IMR-90 (cell line): ENCODE measurements around the gene ZNF813. TPM values are rescaled to one million over a fixed set of nuclear protein-coding genes. Genes with fewer than 3 reads are reported as not detected.

ENCODE experiments used
- ATAC-seq: fragments of 200-7000 bp; cut with Tn5 transposase; 2 replicates; pipeline ENCODE4 v1.9.1; 2020; ENCODE audit warnings: low read depth, mild to moderate bottlenecking, moderate library complexity
- BruUV-seq: library from RNA; stranded (reverse); fragments of 400-500 nt; replicated peaks from 2 replicates; lab custom pipeline; 2021; lab: Mats Ljungman, UMichigan
- CTCF ChIA-PET: fragments of 300-600 bp; formaldehyde crosslinking; extraction: SDS; loops from one replicate; lab custom pipeline; 2021; ENCODE audit warnings: antibody characterized with exemption; lab: Yijun Ruan, JAX
- POLR2A ChIA-PET: fragments of 300-600 bp; sonication (Branson Sonifier 250); formaldehyde crosslinking; loops from one replicate; lab custom pipeline; 2022; ENCODE audit warnings: antibody characterized with exemption; ENCODE audit not compliant: unreplicated experiment; lab: Charles Lee
- DNase-seq: peaks from one replicate; pipeline ENCODE4 v3.0.0; 2013
- H2AFZ ChIP-seq: replicated peaks from 2 replicates; pipeline ENCODE3; 2013; ENCODE audit warnings: low read length, mild to moderate bottlenecking; ENCODE audit not compliant: poor library complexity
- H2AK5ac ChIP-seq: 2 replicates; pipeline ENCODE4 v1.6.1; 2013; ENCODE audit warnings: low read depth, low read length, inconsistent platforms
- H2AK9ac ChIP-seq: replicated peaks from 2 replicates; pipeline ENCODE3; 2013; ENCODE audit warnings: mild to moderate bottlenecking, low read depth, low read length, moderate library complexity; ENCODE audit not compliant: poor library complexity
- H2BK120ac ChIP-seq: 2 replicates; pipeline ENCODE4 v1.6.1; 2013; ENCODE audit warnings: low read depth, low read length, inconsistent platforms
- H2BK15ac ChIP-seq: 3 replicates; pipeline ENCODE4 v1.6.1; 2013; ENCODE audit warnings: low read depth, low read length, inconsistent platforms
- H2BK20ac ChIP-seq: 2 replicates; pipeline ENCODE4 v1.6.1; 2013; ENCODE audit warnings: low read depth, mild to moderate bottlenecking, inconsistent platforms, low read length, moderate library complexity
- H2BK5ac ChIP-seq: 2 replicates; pipeline ENCODE4 v1.6.1; 2013; ENCODE audit warnings: mild to moderate bottlenecking, low read depth, low read length, inconsistent platforms; ENCODE audit not compliant: poor library complexity, severe bottlenecking
- H3K14ac ChIP-seq: replicated peaks from 2 replicates; pipeline ENCODE4 v1.6.1; 2013; ENCODE audit warnings: low read depth, low read length, inconsistent platforms
- H3K18ac ChIP-seq: 2 replicates; pipeline ENCODE4 v1.6.1; 2013; ENCODE audit warnings: low read depth, low read length, control low read depth
- H3K23ac ChIP-seq: 2 replicates; pipeline ENCODE4 v1.6.1; 2013; ENCODE audit warnings: low read depth, low read length, inconsistent platforms
- H3K27ac ChIP-seq: 2 replicates; pipeline ENCODE4 v1.5.1; 2013; ENCODE audit warnings: mild to moderate bottlenecking, control low read depth, low read length; ENCODE audit not compliant: insufficient read depth
- H3K27me3 ChIP-seq: 2 replicates; pipeline ENCODE4 v1.6.1; 2013; ENCODE audit warnings: low read length; ENCODE audit not compliant: control insufficient read depth, insufficient read depth
- H3K36me3 ChIP-seq: 2 replicates; pipeline ENCODE4 v1.6.1; 2013; ENCODE audit warnings: low read length, mixed read lengths; ENCODE audit not compliant: control insufficient read depth, insufficient read depth
- H3K4ac ChIP-seq: 2 replicates; pipeline ENCODE4 v1.6.1; 2013; ENCODE audit warnings: low read depth, low read length, inconsistent platforms
- H3K4me1 ChIP-seq: 2 replicates; pipeline ENCODE4 v1.6.1; 2013; ENCODE audit warnings: low read length, mixed read lengths; ENCODE audit not compliant: control insufficient read depth, insufficient read depth
- H3K4me2 ChIP-seq: 2 replicates; pipeline ENCODE4 v1.6.1; 2013; ENCODE audit warnings: low read depth, mild to moderate bottlenecking, control low read depth, low read length, moderate library complexity
- H3K4me3 ChIP-seq: 2 replicates; pipeline ENCODE4 v1.5.1; 2013; ENCODE audit warnings: low read depth, mild to moderate bottlenecking, control low read depth, low read length, moderate library complexity; ENCODE audit not compliant: insufficient read depth
- H3K56ac ChIP-seq: 2 replicates; pipeline ENCODE4 v1.6.1; 2013; ENCODE audit warnings: low read length, inconsistent platforms; ENCODE audit not compliant: insufficient read depth; ENCODE audit errors: extremely low read depth
- H3K79me1 ChIP-seq, 2 experiments: 2 replicates each; pipeline ENCODE4 v1.6.1; 2013; ENCODE audit warnings: low read length in 2 of 2, inconsistent platforms in 1 of 2, low read depth in 1 of 2
- H3K9ac ChIP-seq: 2 replicates; pipeline ENCODE4 v1.6.1; 2013; ENCODE audit warnings: low read depth, low read length, control low read depth
- H3K9me1 ChIP-seq: 2 replicates; pipeline ENCODE4 v1.6.1; 2013; ENCODE audit warnings: low read length, inconsistent platforms; ENCODE audit not compliant: insufficient read depth
- H3K9me3 ChIP-seq: 2 replicates; pipeline ENCODE4 v1.6.1; 2013; ENCODE audit warnings: low read length; ENCODE audit not compliant: control insufficient read depth, insufficient read depth
- H4K20me1 ChIP-seq: 2 replicates; pipeline ENCODE4 v1.6.1; 2013; ENCODE audit warnings: low read length, inconsistent platforms; ENCODE audit not compliant: insufficient read depth
- H4K5ac ChIP-seq: 2 replicates; pipeline ENCODE4 v1.6.1; 2013; ENCODE audit warnings: mild to moderate bottlenecking, low read depth, low read length, control low read depth
- H4K8ac ChIP-seq, 2 experiments: 2 replicates each; pipeline ENCODE4 v1.6.1; 2013; ENCODE audit warnings: low read depth in 2 of 2, low read length in 2 of 2, control low read depth in 1 of 2, inconsistent platforms in 1 of 2
- H4K91ac ChIP-seq: 2 replicates; pipeline ENCODE4 v1.6.1; 2013; ENCODE audit warnings: low read depth, low read length, inconsistent platforms; ENCODE audit not compliant: insufficient read depth
- BHLHE40 ChIP-seq: fragments of 150-350 bp; IDR thresholded peaks from 2 replicates; pipeline ENCODE4 v1.6.1; 2016; ENCODE audit warnings: mild to moderate bottlenecking, low read depth, low read length
- CEBPB ChIP-seq: IDR thresholded peaks from 2 replicates; pipeline ENCODE4 v1.6.1; 2012; ENCODE audit warnings: low read depth, low read length, improper control_type of control experiment
- CHD1 ChIP-seq: IDR thresholded peaks from 2 replicates; pipeline ENCODE4 v1.6.1; 2012; ENCODE audit warnings: low read depth, low read length, improper control_type of control experiment
- FOS ChIP-seq: fragments of 150-350 bp; IDR thresholded peaks from 2 replicates; pipeline ENCODE4 v1.6.1; 2016; ENCODE audit warnings: low read depth, low read length
- MAFK ChIP-seq: IDR thresholded peaks from 2 replicates; pipeline ENCODE4 v1.6.1; 2012; ENCODE audit warnings: low read depth, low read length, improper control_type of control experiment
- MAZ ChIP-seq: IDR thresholded peaks from 2 replicates; pipeline ENCODE4 v1.6.1; 2012; ENCODE audit warnings: low read depth, mild to moderate bottlenecking, low read length, improper control_type of control experiment, moderate library complexity, borderline replicate concordance
- MXI1 ChIP-seq: IDR thresholded peaks from 2 replicates; pipeline ENCODE4 v1.6.1; 2012; ENCODE audit warnings: low read depth, mild to moderate bottlenecking, low read length, moderate library complexity, borderline replicate concordance
- NFE2L2 ChIP-seq: fragments of 150-350 bp; IDR thresholded peaks from 2 replicates; pipeline ENCODE4 v1.6.1; 2016; ENCODE audit warnings: low read depth, mild to moderate bottlenecking, low read length
- POLR2A ChIP-seq: IDR thresholded peaks from 2 replicates; pipeline ENCODE4 v1.6.1; 2012; ENCODE audit warnings: mild to moderate bottlenecking, low read depth, low read length
- RAD21 ChIP-seq: IDR thresholded peaks from 2 replicates; pipeline ENCODE4 v1.6.1; 2012; ENCODE audit warnings: low read length, improper control_type of control experiment
- RCOR1 ChIP-seq: IDR thresholded peaks from 2 replicates; pipeline ENCODE4 v1.6.1; 2012; ENCODE audit warnings: mild to moderate bottlenecking, low read length, improper control_type of control experiment; ENCODE audit not compliant: insufficient replicate concordance
- RFX5 ChIP-seq: IDR thresholded peaks from 2 replicates; pipeline ENCODE4 v1.8.0; 2012; ENCODE audit warnings: low read depth, mild to moderate bottlenecking, low read length, moderate library complexity
- SMC3 ChIP-seq: fragments of 150-350 bp; IDR thresholded peaks from 2 replicates; pipeline ENCODE4 v1.6.1; 2016; ENCODE audit warnings: low read depth, mild to moderate bottlenecking, antibody characterized with exemption, low read length, moderate library complexity
- WGBS, 2 experiments: methylation state at CpG; one replicate each; pipeline versions ENCODE4 v1.1.5 to v1.1.7; 2013; ENCODE audit warnings: missing lambda C conversion rate in 2 of 2; ENCODE audit not compliant: insufficient read length in 1 of 2; ENCODE audit errors: extremely low coverage in 2 of 2; 5-methylcytosine and 5-hydroxymethylcytosine counted together
- dilution Hi-C: fragments of 300-500 bp; cut with HindIII; formaldehyde crosslinking; loops from one replicate; pipeline ENCODE4 v1.14.3; 2018; ENCODE audit warnings: low sequenced_read_pairs; ENCODE audit not compliant: unreplicated experiment
- in situ Hi-C: fragments of 300-500 bp; cut with MboI; formaldehyde crosslinking; loops from 3 replicates; pipeline ENCODE4 v1.14.3; 2019; ENCODE audit warnings: low sequenced_read_pairs, inconsistent platforms, mixed read lengths
- intact Hi-C: fragments of 100-400 bp; cut with micrococcal nuclease; formaldehyde crosslinking; loops from 2 replicates; pipeline ENCODE4 v1.10.0; 2022
- polyA plus RNA-seq, 3 experiments: library from polyadenylated mRNA; depleted of rRNA; stranded (reverse); fragments of >200 nt; gene quantifications; 2 replicates each; pipeline ENCODE4 v1.2.3, GENCODE V29; 2012; ENCODE audit warnings: low replicate concordance in 1 of 3
- total RNA-seq: library from RNA; depleted of rRNA; stranded (reverse); fragments of >200 nt; gene quantifications from 2 replicates; pipeline ENCODE4 v1.2.3, GENCODE V29; 2012
- TF ChIP-seq, protein P1 (sequence below): fragments of 150-350 bp; IDR thresholded peaks from 2 replicates; pipeline ENCODE4 v1.6.1; 2016; ENCODE audit warnings: low read depth, mild to moderate bottlenecking, low read length, moderate library complexity, borderline replicate concordance
- TF ChIP-seq, protein P2 (sequence below): conservative IDR thresholded peaks from 2 replicates; pipeline ENCODE4 v1.5.1; 2012; ENCODE audit warnings: mild to moderate bottlenecking, low read depth, low read length, improper control_type of control experiment
- TF ChIP-seq, protein P3 (sequence below): fragments of 150-350 bp; IDR thresholded peaks from 2 replicates; pipeline ENCODE4 v1.6.1; 2017; ENCODE audit warnings: mild to moderate bottlenecking, antibody characterized with exemption, low read length, low read depth

Gene ZNF813
- total and polyA plus RNA-seq, 2 of the 4 experiments (the other 2 are of a cell fraction), result 0.82 to 3.4 TPM

DNA sequence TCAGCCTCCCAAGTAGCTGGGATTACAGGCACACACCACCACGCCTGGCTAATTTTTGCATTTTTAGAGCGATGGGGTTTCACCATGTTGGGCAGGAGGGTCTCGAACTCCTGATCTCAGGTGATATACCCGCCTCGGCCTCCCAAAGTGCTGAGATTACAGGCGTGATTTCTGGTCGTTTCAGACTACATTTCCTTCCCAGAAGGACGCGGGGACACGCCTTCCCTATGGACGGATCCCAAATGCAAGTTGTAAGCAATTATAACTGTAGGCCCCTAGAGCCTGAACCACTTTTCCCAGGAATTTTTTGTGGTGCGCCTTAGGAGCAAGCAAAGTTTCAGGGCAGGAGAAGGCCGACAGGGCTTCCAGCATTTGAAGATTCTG lies 52.6 kb downstream of the ZNF813 start:
- Histone ChIP-seq H3K27ac (peak overlapping the region; percentile 15; the same call in 1 of the 2 replicates), H2BK5ac (peak overlapping the region; percentile 7), H3K9me3 (no peaks in the 10 kb centered on the region; the same call in 1 of the 2 replicates), H4K8ac (peak overlapping the region; percentile 91 to 98), H3K14ac (peak overlapping the region; percentile 61), H3K79me1 (peaks cover 7% of the 10 kb centered on the region in 2 experiments), H2AK9ac (no peak overlapping the region), H3K9me1 (0 out of 2 replicates have a peak, but pooled peaks cover 4% of the 10 kb centered on the region), H4K20me1 (no peaks in the 10 kb centered on the region), H2AFZ (peak overlapping the region; percentile 99), H3K23ac (no peak overlapping the region), H2BK15ac (no peak overlapping the region), H3K4me3 (peak overlapping the region; percentile 3), H3K18ac (no peak overlapping the region), H3K4me1 (peaks cover 3% of the 10 kb centered on the region; the same call in 1 of the 2 replicates), H3K4me2 (peak overlapping the region; percentile 13), H4K91ac (0 out of 2 replicates have a peak overlapping the region, but pooled peaks have one; percentile 15), H2AK5ac (no peak overlapping the region), H3K36me3 (no peaks in the 10 kb centered on the region), H2BK20ac (no peak overlapping the region), H4K5ac (peak overlapping the region; percentile 42), H3K4ac (peak overlapping the region; percentile 79), H3K27me3 (no peaks in the 10 kb centered on the region), H3K9ac (no peak overlapping the region), H3K56ac (peak overlapping the region; percentile 54; the same call in 1 of the 2 replicates), H2BK120ac (no peak overlapping the region)
- ChIA-PET CTCF (no interaction called here), POLR2A (no interaction called here)
- no TSS peak for BruUV-seq
- DNase-seq (no peak), ATAC-seq (no peak)
- 64% methylated on average over 8 of the region's 13 CpGs; no CpG with 5 or more reads in 1 of the 2 experiments for WGBS, 2 experiments
- dilution Hi-C loops (no loop called here), in situ Hi-C loops (no loop called here), intact Hi-C loops (no loop called here)
- TF ChIP-seq, protein P1, sequence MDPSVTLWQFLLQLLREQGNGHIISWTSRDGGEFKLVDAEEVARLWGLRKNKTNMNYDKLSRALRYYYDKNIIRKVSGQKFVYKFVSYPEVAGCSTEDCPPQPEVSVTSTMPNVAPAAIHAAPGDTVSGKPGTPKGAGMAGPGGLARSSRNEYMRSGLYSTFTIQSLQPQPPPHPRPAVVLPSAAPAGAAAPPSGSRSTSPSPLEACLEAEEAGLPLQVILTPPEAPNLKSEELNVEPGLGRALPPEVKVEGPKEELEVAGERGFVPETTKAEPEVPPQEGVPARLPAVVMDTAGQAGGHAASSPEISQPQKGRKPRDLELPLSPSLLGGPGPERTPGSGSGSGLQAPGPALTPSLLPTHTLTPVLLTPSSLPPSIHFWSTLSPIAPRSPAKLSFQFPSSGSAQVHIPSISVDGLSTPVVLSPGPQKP, result no peak
- TF ChIP-seq NFE2L2 (no peak), RAD21 (no peak), RFX5 (no peak), MXI1 (no peak), FOS (no peak), BHLHE40 (no peak), POLR2A (no peak), SMC3 (no peak), MAFK (no peak), MAZ (no peak), CHD1 (no peak), CEBPB (no peak), RCOR1 (no peak)
- TF ChIP-seq, protein P2, sequence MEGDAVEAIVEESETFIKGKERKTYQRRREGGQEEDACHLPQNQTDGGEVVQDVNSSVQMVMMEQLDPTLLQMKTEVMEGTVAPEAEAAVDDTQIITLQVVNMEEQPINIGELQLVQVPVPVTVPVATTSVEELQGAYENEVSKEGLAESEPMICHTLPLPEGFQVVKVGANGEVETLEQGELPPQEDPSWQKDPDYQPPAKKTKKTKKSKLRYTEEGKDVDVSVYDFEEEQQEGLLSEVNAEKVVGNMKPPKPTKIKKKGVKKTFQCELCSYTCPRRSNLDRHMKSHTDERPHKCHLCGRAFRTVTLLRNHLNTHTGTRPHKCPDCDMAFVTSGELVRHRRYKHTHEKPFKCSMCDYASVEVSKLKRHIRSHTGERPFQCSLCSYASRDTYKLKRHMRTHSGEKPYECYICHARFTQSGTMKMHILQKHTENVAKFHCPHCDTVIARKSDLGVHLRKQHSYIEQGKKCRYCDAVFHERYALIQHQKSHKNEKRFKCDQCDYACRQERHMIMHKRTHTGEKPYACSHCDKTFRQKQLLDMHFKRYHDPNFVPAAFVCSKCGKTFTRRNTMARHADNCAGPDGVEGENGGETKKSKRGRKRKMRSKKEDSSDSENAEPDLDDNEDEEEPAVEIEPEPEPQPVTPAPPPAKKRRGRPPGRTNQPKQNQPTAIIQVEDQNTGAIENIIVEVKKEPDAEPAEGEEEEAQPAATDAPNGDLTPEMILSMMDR, result no peak
- TF ChIP-seq, protein P3, sequence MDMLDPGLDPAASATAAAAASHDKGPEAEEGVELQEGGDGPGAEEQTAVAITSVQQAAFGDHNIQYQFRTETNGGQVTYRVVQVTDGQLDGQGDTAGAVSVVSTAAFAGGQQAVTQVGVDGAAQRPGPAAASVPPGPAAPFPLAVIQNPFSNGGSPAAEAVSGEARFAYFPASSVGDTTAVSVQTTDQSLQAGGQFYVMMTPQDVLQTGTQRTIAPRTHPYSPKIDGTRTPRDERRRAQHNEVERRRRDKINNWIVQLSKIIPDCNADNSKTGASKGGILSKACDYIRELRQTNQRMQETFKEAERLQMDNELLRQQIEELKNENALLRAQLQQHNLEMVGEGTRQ, result no peak
